GM12878 (cell line): ENCODE measurements around the gene ABCA10. TPM values are rescaled to one million over a fixed set of nuclear protein-coding genes. Genes with fewer than 3 reads are reported as not detected.

ENCODE experiments used
- ATF7 ChIP-seq: fragments of 450-650 bp; IDR thresholded peaks from 2 replicates; pipeline ENCODE4 v1.6.1; 2016; ENCODE audit warnings: low read depth, mild to moderate bottlenecking
- BHLHE40 ChIP-seq, 2 experiments: fragments of 450-650 bp in 1 of 2; IDR thresholded peaks; 2 replicates each; pipeline ENCODE4 v1.6.1; 2011 to 2017; ENCODE audit warnings: low read depth in 2 of 2, borderline replicate concordance in 1 of 2, improper control_type of control experiment in 1 of 2, low read length in 1 of 2, mild to moderate bottlenecking in 1 of 2
- CBFB ChIP-seq: IDR thresholded peaks from 2 replicates; pipeline ENCODE4 v1.6.1; 2016; ENCODE audit warnings: antibody characterized with exemption, low read depth
- CBX3 ChIP-seq: fragments of 200-600 bp; sonication (generic); IDR thresholded peaks from 2 replicates; pipeline ENCODE4 v1.6.1; 2016; ENCODE audit warnings: low read depth, borderline replicate concordance
- CEBPZ ChIP-seq: fragments of 150-350 bp; IDR thresholded peaks from 2 replicates; pipeline ENCODE4 v1.6.1; 2016; ENCODE audit warnings: low read depth, low read length
- CREM ChIP-seq: IDR thresholded peaks from 2 replicates; pipeline ENCODE4 v1.6.1; 2014; ENCODE audit warnings: antibody characterized with exemption, low read depth
- CTCF ChIP-seq, 3 experiments: IDR thresholded peaks in 2 of 3; conservative IDR thresholded peaks in 1 of 3; 2 replicates each; pipeline ENCODE4 v1.5.1; 2011; ENCODE audit warnings: low read depth in 3 of 3, low read length in 3 of 3, mild to moderate bottlenecking in 3 of 3, control low read depth in 2 of 3, moderate library complexity in 2 of 3, inconsistent platforms in 1 of 3, mixed read lengths in 1 of 3; ENCODE audit not compliant: control insufficient read depth in 2 of 3, insufficient read depth in 1 of 3; ENCODE audit errors: extremely low read depth in 1 of 3
- DPF2 ChIP-seq: fragments of 450-650 bp; IDR thresholded peaks from 2 replicates; pipeline ENCODE4 v1.6.1; 2017; ENCODE audit warnings: mild to moderate bottlenecking
- E2F4 ChIP-seq: IDR thresholded peaks from 2 replicates; pipeline ENCODE4 v1.6.1; 2012; ENCODE audit warnings: low read depth, low read length, improper control_type of control experiment
- ETV6 ChIP-seq, 2 experiments: fragments of 450-650 bp in 1 of 2; IDR thresholded peaks in 1 of 2; conservative IDR thresholded peaks in 1 of 2; 2 replicates each; pipeline ENCODE4 v1.6.1; 2014; ENCODE audit warnings: antibody characterized with exemption in 1 of 2, borderline replicate concordance in 1 of 2, low read depth in 1 of 2, mild to moderate bottlenecking in 1 of 2, moderate library complexity in 1 of 2
- GATAD2B ChIP-seq: fragments of 450-650 bp; conservative IDR thresholded peaks from 2 replicates; pipeline ENCODE4 v1.6.1; 2017; ENCODE audit warnings: low read depth, mild to moderate bottlenecking, moderate library complexity
- HDAC2 ChIP-seq: fragments of 200-600 bp; sonication (generic); IDR thresholded peaks from 2 replicates; pipeline ENCODE4 v1.6.1; 2017
- IKZF2 ChIP-seq, 2 experiments: fragments of 450-650 bp; IDR thresholded peaks; 2 replicates each; pipeline ENCODE4 v1.6.1; 2017; ENCODE audit warnings: mild to moderate bottlenecking in 2 of 2, moderate library complexity in 2 of 2
- KAT2A ChIP-seq: conservative IDR thresholded peaks from 2 replicates; pipeline ENCODE4 v1.6.1; 2011; ENCODE audit warnings: low read depth, low read length; ENCODE audit not compliant: control insufficient read depth
- KDM1A ChIP-seq: fragments of 200-600 bp; sonication (generic); IDR thresholded peaks from 2 replicates; pipeline ENCODE4 v1.6.1; 2016; ENCODE audit warnings: borderline replicate concordance
- LARP7 ChIP-seq: fragments of 450-650 bp; IDR thresholded peaks from 2 replicates; pipeline ENCODE4 v1.6.1; 2017; ENCODE audit warnings: mild to moderate bottlenecking
- MTA2 ChIP-seq: fragments of 450-650 bp; IDR thresholded peaks from 2 replicates; pipeline ENCODE4 v1.6.1; 2016; ENCODE audit warnings: low read depth, mild to moderate bottlenecking, moderate library complexity
- NR2C2 ChIP-seq: IDR thresholded peaks from 2 replicates; pipeline ENCODE4 v1.6.1; 2011; ENCODE audit warnings: borderline replicate concordance, low read depth; ENCODE audit not compliant: control insufficient read depth, insufficient read length
- SREBF2 ChIP-seq: IDR thresholded peaks from 2 replicates; pipeline ENCODE4 v1.6.1; 2012; ENCODE audit warnings: mild to moderate bottlenecking, low read length
- TAF1 ChIP-seq: IDR thresholded peaks from 2 replicates; pipeline ENCODE4 v1.6.1; 2011; ENCODE audit warnings: mild to moderate bottlenecking, low read depth, low read length, borderline replicate concordance
- TARDBP ChIP-seq: IDR thresholded peaks from 2 replicates; pipeline ENCODE4 v1.6.1; 2016; ENCODE audit warnings: borderline replicate concordance
- YY1 ChIP-seq: IDR thresholded peaks from 2 replicates; pipeline ENCODE4 v1.6.1; 2011; ENCODE audit warnings: low read depth, mild to moderate bottlenecking, low read length
- ZBTB33 ChIP-seq: fragments of 450-650 bp; IDR thresholded peaks from 2 replicates; pipeline ENCODE4 v1.6.1; 2017; ENCODE audit warnings: mild to moderate bottlenecking
- ZNF622 ChIP-seq: fragments of 450-650 bp; IDR thresholded peaks from 2 replicates; pipeline ENCODE4 v1.6.1; 2017; ENCODE audit warnings: mild to moderate bottlenecking, inconsistent platforms
- ZZZ3 ChIP-seq: IDR thresholded peaks from 2 replicates; pipeline ENCODE4 v1.6.1; 2011; ENCODE audit warnings: low read depth; ENCODE audit not compliant: control insufficient read depth, insufficient read length
- polyA plus RNA-seq, 11 experiments: library from polyadenylated mRNA; depleted of rRNA in 4 of 11; unstranded in 6 of 11; stranded (reverse) in 5 of 11; fragments of >200 nt; fragmentation: Nextera tagmentation in 4 of 11; fragmentation: Illumina TruSeq in 1 of 11; extraction: Ambion mirVana in 4 of 11; extraction: Trizol in 1 of 11; gene quantifications; 1 replicate in 1 of 11; 2 replicates in 10 of 11; pipeline versions ENCODE4 v1.2.1 to v1.2.3, GENCODE V29; 2011 to 2016; ENCODE audit warnings: inconsistent platforms in 2 of 11, missing spikeins in 2 of 11, low read depth in 1 of 11
- total RNA-seq, 4 experiments: library from RNA; depleted of rRNA in 3 of 4; stranded (reverse); fragments of >200 nt in 3 of 4; fragmentation: Illumina TruSeq in 1 of 4; extraction: Trizol in 1 of 4; gene quantifications; 2 replicates each; pipeline versions ENCODE4 v1.2.1 to v1.2.3, GENCODE V29; 2013 to 2021

The ABCA10 gene
- total and polyA plus RNA-seq, 10 of the 15 experiments (the other 5 are each of a cell fraction or from before 2014, with no cell fraction given) = 0.33 to 3.0 (median 0.83) TPM

GRCh38 chr17:69245617-69246016 is 17.0 kb upstream of the ABCA10 start (continued):
- TF ChIP-seq CTCF (IDR thresholded peaks at IDR 0.05 in 2 of 3, conservative IDR thresholded peaks at IDR 0.05 in 1 of 3; ENCODE audit: control insufficient read depth in 2 of 3, extremely low read depth in 1 of 3, insufficient read depth in 1 of 3, low read depth in 3 of 3, low read length in 3 of 3) = no peak
- TF ChIP-seq CBFB = no peak
- TF ChIP-seq CEBPZ = no peak
- no peak for TF ChIP-seq HDAC2
- peak; percentile 72 for TF ChIP-seq ATF7
- TF ChIP-seq KDM1A = no peak
- no peak for TF ChIP-seq TAF1
- no peak for TF ChIP-seq DPF2
- TF ChIP-seq KAT2A = no peak
- TF ChIP-seq LARP7 = no peak
- no peak for TF ChIP-seq BHLHE40 (IDR thresholded peaks at IDR 0.05; ENCODE audit: borderline replicate concordance in 1 of 2, low read depth in 2 of 2, low read length in 1 of 2)
- peak; percentile 36; the same call in 1 of the 2 replicates for TF ChIP-seq CREM
- no peak for TF ChIP-seq ZZZ3
- TF ChIP-seq GATAD2B = no peak
- TF ChIP-seq ZBTB33 = no peak
- no peak for TF ChIP-seq ZNF622
- no peak for TF ChIP-seq CBX3
- no peak for TF ChIP-seq NR2C2
- TF ChIP-seq TARDBP = no peak
- no peak for TF ChIP-seq ETV6 (conservative IDR thresholded peaks at IDR 0.05 in 1 of 2, IDR thresholded peaks at IDR 0.05 in 1 of 2; ENCODE audit: borderline replicate concordance in 1 of 2, low read depth in 1 of 2)
- no peak for TF ChIP-seq SREBF2
- peak; percentile 19; the same call in 1 of the 2 replicates for TF ChIP-seq MTA2
- no peak for TF ChIP-seq E2F4
- no peak for TF ChIP-seq IKZF2 (IDR thresholded peaks at IDR 0.05)
- TF ChIP-seq YY1 = no peak
